H1 (cell line): ENCODE measurements around the gene ADA. TPM values are rescaled to one million over a fixed set of nuclear protein-coding genes. Genes with fewer than 3 reads are reported as not detected.

ENCODE experiments used
- CTCF ChIA-PET: fragments of 300-600 bp; sonication (Branson Sonifier 250); formaldehyde crosslinking; loops from one replicate; lab custom pipeline; 2021; ENCODE audit not compliant: partially characterized antibody; lab: Charles Lee
- POLR2A ChIA-PET: fragments of 300-600 bp; sonication (Branson Sonifier 250); formaldehyde crosslinking; loops from one replicate; lab custom pipeline; 2021; ENCODE audit warnings: inconsistent platforms; ENCODE audit not compliant: partially characterized antibody; lab: Charles Lee
- DNase-seq, 2 experiments: peaks; one replicate each; pipeline versions ENCODE4 v3.0.0 to v3.0.0-alpha.2; 2010 to 2022; ENCODE audit warnings: low spot score in 2 of 2, low read depth in 1 of 2, mixed read lengths in 1 of 2
- FAIRE-seq: peaks from 2 replicates; lab custom pipeline; 2011; peaks lifted over from hg19 to GRCh38; lab: Jason Lieb, UNC
- H2AFZ ChIP-seq: 2 replicates; pipeline ENCODE4 v1.8.1; 2012; ENCODE audit warnings: low read length, inconsistent platforms
- H2AK5ac ChIP-seq: 2 replicates; pipeline ENCODE4 v1.6.1; 2013; ENCODE audit warnings: low read depth, low read length
- H2BK120ac ChIP-seq: replicated peaks from 2 replicates; pipeline ENCODE3; 2013; ENCODE audit warnings: low read depth, low read length, inconsistent platforms
- H2BK12ac ChIP-seq: 2 replicates; pipeline ENCODE4 v1.6.1; 2013; ENCODE audit warnings: low read depth, low read length
- H2BK15ac ChIP-seq: 2 replicates; pipeline ENCODE4 v1.6.1; 2013; ENCODE audit warnings: low read length
- H2BK20ac ChIP-seq: 2 replicates; pipeline ENCODE4 v1.6.1; 2013; ENCODE audit warnings: low read length
- H2BK5ac ChIP-seq: 2 replicates; pipeline ENCODE4 v1.6.1; 2013; ENCODE audit warnings: low read depth, low read length
- H3K14ac ChIP-seq: 2 replicates; pipeline ENCODE4 v1.6.1; 2013; ENCODE audit warnings: inconsistent platforms; ENCODE audit not compliant: insufficient read length
- H3K18ac ChIP-seq: 2 replicates; pipeline ENCODE4 v1.6.1; 2013; ENCODE audit warnings: low read length; ENCODE audit errors: extremely low read depth
- H3K23ac ChIP-seq: 2 replicates; pipeline ENCODE4 v1.6.1; 2013; ENCODE audit warnings: inconsistent platforms; ENCODE audit not compliant: insufficient read length
- H3K23me2 ChIP-seq: 2 replicates; pipeline ENCODE4 v1.6.1; 2013; ENCODE audit warnings: low read depth, low read length
- H3K27ac ChIP-seq: 2 replicates; pipeline ENCODE4 v1.6.1; 2011; ENCODE audit warnings: low read depth, low read length, inconsistent platforms
- H3K27me3 ChIP-seq, 4 experiments: replicated peaks in 1 of 4; 1 replicate in 1 of 4; 2 replicates in 3 of 4; pipeline versions ENCODE4 v1.6.1 to v1.8.1; 2011 to 2013; ENCODE audit warnings: low read length in 3 of 4, mild to moderate bottlenecking in 3 of 4, inconsistent platforms in 2 of 4, mixed read lengths in 2 of 4, moderate library complexity in 1 of 4; ENCODE audit not compliant: control insufficient read depth in 3 of 4, insufficient read depth in 3 of 4; ENCODE audit errors: extremely low read depth in 1 of 4
- H3K36me3 ChIP-seq, 4 experiments: 2 replicates each; pipeline versions ENCODE4 v1.6.1 to v1.8.1; 2011 to 2013; ENCODE audit warnings: mild to moderate bottlenecking in 4 of 4, low read length in 3 of 4, moderate library complexity in 2 of 4, control low read depth in 1 of 4, inconsistent platforms in 1 of 4; ENCODE audit not compliant: insufficient read depth in 4 of 4, control insufficient read depth in 2 of 4
- H3K4ac ChIP-seq: replicated peaks from 2 replicates; pipeline ENCODE3; 2013; ENCODE audit warnings: low read length, low read depth, mixed read lengths, inconsistent platforms; ENCODE audit not compliant: insufficient read length
- H3K4me1 ChIP-seq, 4 experiments: replicated peaks in 1 of 4; 1 replicate in 1 of 4; 2 replicates in 3 of 4; pipeline versions ENCODE4 v1.6.1 to v1.8.1; 2011 to 2013; ENCODE audit warnings: low read length in 3 of 4, inconsistent platforms in 2 of 4, mixed read lengths in 1 of 4; ENCODE audit not compliant: insufficient read depth in 4 of 4, control insufficient read depth in 3 of 4
- H3K4me2 ChIP-seq, 2 experiments: 2 replicates each; pipeline versions ENCODE4 v1.6.1 to v1.8.1; 2011 to 2013; ENCODE audit warnings: low read depth in 2 of 2, low read length in 2 of 2, control low read depth in 1 of 2, inconsistent platforms in 1 of 2, mild to moderate bottlenecking in 1 of 2; ENCODE audit not compliant: insufficient read depth in 1 of 2
- H3K4me3 ChIP-seq, 4 experiments: fragments of 200-600, 300-600 bp in 1 of 4; sonication (generic), shearing (Covaris generic), sonication (Bioruptor Twin) in 1 of 4; 2 replicates each; pipeline versions ENCODE4 v1.5.1 to v1.8.1; 2011 to 2016; ENCODE audit warnings: low read length in 4 of 4, low read depth in 3 of 4, control low read depth in 2 of 4, inconsistent platforms in 2 of 4, mild to moderate bottlenecking in 2 of 4, mixed read lengths in 1 of 4, moderate library complexity in 1 of 4; ENCODE audit not compliant: insufficient read depth in 2 of 4; ENCODE audit errors: extremely low read depth in 1 of 4
- H3K56ac ChIP-seq: replicated peaks from 2 replicates; pipeline ENCODE3; 2013; ENCODE audit warnings: low read depth, mild to moderate bottlenecking, mixed read lengths, low read length, inconsistent platforms; ENCODE audit not compliant: insufficient read length
- H3K79me1 ChIP-seq: 2 replicates; pipeline ENCODE4 v1.6.1; 2013; ENCODE audit warnings: low read depth, low read length, control low read depth
- H3K79me2 ChIP-seq, 2 experiments: 2 replicates each; pipeline versions ENCODE4 v1.6.1 to v1.8.1; 2012 to 2013; ENCODE audit warnings: low read length in 2 of 2, mild to moderate bottlenecking in 2 of 2, inconsistent platforms in 1 of 2; ENCODE audit not compliant: insufficient read depth in 2 of 2, control insufficient read depth in 1 of 2
- H3K9ac ChIP-seq, 4 experiments: replicated peaks in 1 of 4; 1 replicate in 1 of 4; 2 replicates in 3 of 4; pipeline versions ENCODE4 v1.6.1 to v1.8.1; 2011 to 2013; ENCODE audit warnings: low read depth in 3 of 4, low read length in 3 of 4, control low read depth in 2 of 4, mild to moderate bottlenecking in 2 of 4, moderate library complexity in 2 of 4, inconsistent platforms in 1 of 4; ENCODE audit errors: extremely low read depth in 1 of 4
- H3K9me3 ChIP-seq, 2 experiments: 2 replicates each; pipeline versions ENCODE4 v1.6.1 to v1.8.1; 2012 to 2013; ENCODE audit warnings: mild to moderate bottlenecking in 2 of 2, moderate library complexity in 2 of 2, control low read depth in 1 of 2, inconsistent platforms in 1 of 2, low read depth in 1 of 2, low read length in 1 of 2, mixed read lengths in 1 of 2; ENCODE audit not compliant: insufficient read depth in 2 of 2
- H4K20me1 ChIP-seq, 2 experiments: replicated peaks in 1 of 2; 2 replicates each; pipeline versions ENCODE3 to v1.8.1; 2011 to 2013; ENCODE audit warnings: inconsistent platforms in 2 of 2, low read length in 2 of 2, mild to moderate bottlenecking in 1 of 2; ENCODE audit not compliant: insufficient read depth in 2 of 2, control insufficient read depth in 1 of 2
- H4K5ac ChIP-seq: 2 replicates; pipeline ENCODE4 v1.6.1; 2013; ENCODE audit warnings: low read length, low read depth, mixed read lengths, inconsistent platforms; ENCODE audit not compliant: insufficient read length
- H4K8ac ChIP-seq: 2 replicates; pipeline ENCODE4 v1.8.0; 2013; ENCODE audit warnings: mild to moderate bottlenecking, moderate library complexity, low read length, inconsistent platforms; ENCODE audit not compliant: insufficient read depth; ENCODE audit errors: extremely low read depth
- H4K91ac ChIP-seq: replicated peaks from 2 replicates; pipeline ENCODE3; 2013; ENCODE audit warnings: low read length, mixed read lengths, inconsistent platforms; ENCODE audit not compliant: insufficient read length
- ASH2L ChIP-seq: fragments of 200-600, 300-600 bp; sonication (generic); IDR thresholded peaks from one replicate; pipeline ENCODE4 v1.7.1; 2017; ENCODE audit warnings: low read length
- BACH1 ChIP-seq: IDR thresholded peaks from 2 replicates; pipeline ENCODE4 v1.6.1; 2012; ENCODE audit warnings: low read length, improper control_type of control experiment
- BRCA1 ChIP-seq: IDR thresholded peaks from 2 replicates; pipeline ENCODE4 v1.6.1; 2012; ENCODE audit warnings: low read depth, low read length, improper control_type of control experiment
- CBX5 ChIP-seq: fragments of 300-800, 300-1000 bp; sonication (generic); IDR thresholded peaks from 2 replicates; pipeline ENCODE4 v1.7.1; 2016; ENCODE audit warnings: antibody characterized with exemption, low read length, low read depth
- CHD2 ChIP-seq: IDR thresholded peaks from 2 replicates; pipeline ENCODE4 v1.6.1; 2012; ENCODE audit warnings: low read length, improper control_type of control experiment
- EGR1 ChIP-seq: IDR thresholded peaks from 2 replicates; pipeline ENCODE4 v1.6.1; 2011; ENCODE audit warnings: low read depth, low read length, borderline replicate concordance
- SIX5 ChIP-seq: IDR thresholded peaks from 2 replicates; pipeline ENCODE4 v1.6.1; 2011; ENCODE audit warnings: mild to moderate bottlenecking, low read depth, low read length
- SP1 ChIP-seq: IDR thresholded peaks from 2 replicates; pipeline ENCODE4 v1.6.1; 2011; ENCODE audit warnings: low read depth, low read length
- SP2 ChIP-seq: IDR thresholded peaks from 2 replicates; pipeline ENCODE4 v1.6.1; 2012; ENCODE audit warnings: mild to moderate bottlenecking, low read length, inconsistent platforms
- ZNF274 ChIP-seq: IDR thresholded peaks from 2 replicates; pipeline ENCODE4 v1.7.0; 2012; ENCODE audit warnings: low read length, borderline replicate concordance; ENCODE audit errors: extremely low read depth
- WGBS, 2 experiments: shearing (Covaris generic) in 1 of 2; methylation state at CpG; one replicate each; pipeline versions ENCODE4 v1.1.6 to v1.1.7; 2013 to 2015; ENCODE audit warnings: low lambda C conversion rate in 2 of 2, mixed read lengths in 2 of 2, inconsistent platforms in 1 of 2, low coverage in 1 of 2, missing lambda C conversion rate in 1 of 2; ENCODE audit not compliant: insufficient replicate concordance in 2 of 2, insufficient coverage in 1 of 2, insufficient read length in 1 of 2; ENCODE audit errors: extremely low coverage in 1 of 2, missing lambda C conversion rate in 1 of 2; 5-methylcytosine and 5-hydroxymethylcytosine counted together
- polyA plus RNA-seq, 7 experiments: library from polyadenylated mRNA; depleted of rRNA in 3 of 7; stranded (reverse) in 5 of 7; unstranded in 2 of 7; fragments of >200 nt in 5 of 7; fragments of 200-250 nt in 2 of 7; gene quantifications; 1 replicate in 5 of 7; 2 replicates in 1 of 7; 4 replicates in 1 of 7; pipeline versions ENCODE4 v1.2.1 to v1.2.3, GENCODE V29; 2011 to 2013; ENCODE audit warnings: missing spikeins in 2 of 7, mixed read lengths in 2 of 7
- total RNA-seq: library from RNA; stranded (reverse); fragmentation: NEBNext Ultra II Directional; extraction: Animal tissue kit (Norgen Biotek cat#: 25700); gene quantifications from 2 replicates; pipeline ENCODE4 v1.2.1, GENCODE V29; 2021

The ADA gene
- total and polyA plus RNA-seq, 2 of the 8 experiments (the other 6 are each of a cell fraction or from before 2014, with no cell fraction given): 19.9 to 32.8 TPM

GRCh38 chr20:44664131-44664530 is 12.6 kb upstream of the ADA start:
- TF ChIP-seq SP2: no peak
- no peak for TF ChIP-seq SP1
- TF ChIP-seq BACH1: no peak
- TF ChIP-seq EGR1: no peak
- TF ChIP-seq BRCA1: no peak
- no peak for TF ChIP-seq CHD2
- TF ChIP-seq ZNF274: no peak
- TF ChIP-seq ASH2L: no peak
- no peak for TF ChIP-seq SIX5
- TF ChIP-seq CBX5: no peak
- H4K91ac ChIP-seq: no peak overlapping the region
- POLR2A ChIA-PET: no interaction called here
- CTCF ChIA-PET: interaction anchor here (0.6 to 1.0 kb wide), 3 partner anchors 15 to 276 kb away, joined by 3 to 5 read pairs (median 3); no protein-coding TSS in a partner anchor
- H3K27ac ChIP-seq: no peak overlapping the region
- H3K4me3 ChIP-seq: no peak overlapping the region
- H2BK12ac ChIP-seq: no peak overlapping the region
- H2BK5ac ChIP-seq: no peak overlapping the region
- H3K23ac ChIP-seq: no peak overlapping the region
- H2BK15ac ChIP-seq: no peak overlapping the region
- no peak overlapping the region for H3K4me2 ChIP-seq
- H3K79me1 ChIP-seq: no peaks in the 10 kb centered on the region
- no peaks in the 10 kb centered on the region for H4K20me1 ChIP-seq
- H3K23me2 ChIP-seq: no peaks in the 10 kb centered on the region
- no peaks in the 10 kb centered on the region for H3K9me3 ChIP-seq
- no peak overlapping the region for H3K14ac ChIP-seq
- WGBS, 2 experiments: 87% methylated on average over 3 of the region's 3 CpGs; no CpG with 5 or more reads in 1 of the 2 experiments
- no peak overlapping the region for H2AFZ ChIP-seq
- no peak overlapping the region for H3K9ac ChIP-seq
- no peak overlapping the region for H3K18ac ChIP-seq
- FAIRE-seq (no peak), DNase-seq (no peak)
- no peak overlapping the region for H2AK5ac ChIP-seq
- H3K4ac ChIP-seq: no peak overlapping the region
- no peak overlapping the region for H3K56ac ChIP-seq
- H2BK120ac ChIP-seq: no peak overlapping the region
- no peaks in the 10 kb centered on the region for H3K36me3 ChIP-seq
- H4K8ac ChIP-seq: no peak overlapping the region
- no peaks in the 10 kb centered on the region; a peak in 1 of 7 replicates for H3K27me3 ChIP-seq
- H3K79me2 ChIP-seq: no peaks in the 10 kb centered on the region
- H3K4me1 ChIP-seq: 0 out of 7 replicates have a peak, but pooled peaks cover 0 to 3% (median 0%) of the 10 kb centered on the region in 4 experiments
- no peak overlapping the region for H2BK20ac ChIP-seq
- no peak overlapping the region for H4K5ac ChIP-seq
